HCT116 (cell line): Measurements from ENCODE around the gene LHPP. TPM values are rescaled to one million over a fixed set of nuclear protein-coding genes. Genes with fewer than 3 reads are reported as not detected.

ENCODE experiments used
- ATAC-seq: fragments of 200-7000 bp; cut with Tn5 transposase; 2 replicates; pipeline ENCODE4 v1.9.1; 2020; ENCODE audit warnings: mild to moderate bottlenecking, moderate library complexity
- BruUV-seq: library from RNA; stranded (reverse); fragments of 400-500 nt; replicated peaks from 2 replicates; lab custom pipeline; 2021; lab: Mats Ljungman, UMichigan
- CTCF ChIA-PET: fragments of 300-600 bp; sonication (Branson Sonifier 250); formaldehyde crosslinking; loops from one replicate; lab custom pipeline; 2021; ENCODE audit warnings: antibody characterized with exemption; lab: Charles Lee
- POLR2A ChIA-PET: fragments of 300-600, 350-600 bp; sonication (Branson Sonifier 250); formaldehyde crosslinking; loops from one replicate; lab custom pipeline; 2021; ENCODE audit warnings: antibody characterized with exemption; lab: Charles Lee
- RAD21 ChIA-PET, 2 experiments: fragments of 300-600 bp; sonication (Branson Sonifier 250); formaldehyde crosslinking; loops; one replicate each; lab custom pipeline; 2023; ENCODE audit warnings: low total read pairs in 2 of 2; ENCODE audit not compliant: uncharacterized antibody in 2 of 2, unreplicated experiment in 2 of 2, low non-redundant PET in 1 of 2; lab: Charles Lee
- DNase-seq: peaks from one replicate; pipeline ENCODE4 v3.0.0-alpha.2; 2010; ENCODE audit warnings: low read depth, low spot score
- H2AFZ ChIP-seq: fragments of 200-600 bp; shearing (Covaris generic), sonication (generic); 2 replicates; pipeline ENCODE4 v1.6.1; 2017; ENCODE audit warnings: low read depth, mixed run types, mixed read lengths, antibody characterized with exemption, low read length; ENCODE audit not compliant: poor library complexity, severe bottlenecking
- H3K27ac ChIP-seq: 2 replicates; pipeline ENCODE4 v1.5.1; 2012; ENCODE audit warnings: low read depth, low read length
- H3K27me3 ChIP-seq: fragments of 200-600 bp; sonication (generic); 2 replicates; pipeline ENCODE4 v1.6.1; 2016; ENCODE audit warnings: mixed run types, low read length, mixed read lengths; ENCODE audit not compliant: insufficient read depth
- H3K36me3 ChIP-seq, 2 experiments: fragments of 200-500 bp in 1 of 2; fragments of 200-600 bp in 1 of 2; sonication (Bioruptor generic) in 1 of 2; sonication (generic) in 1 of 2; 2 replicates each; pipeline versions ENCODE4 v1.5.1 to v1.6.1; 2014 to 2016; ENCODE audit warnings: low read length in 2 of 2, inconsistent platforms in 1 of 2, mixed read lengths in 1 of 2, mixed run types in 1 of 2; ENCODE audit not compliant: insufficient read depth in 2 of 2, control insufficient read depth in 1 of 2
- H3K4me1 ChIP-seq, 2 experiments: fragments of 200-600 bp in 1 of 2; sonication (generic) in 1 of 2; 2 replicates each; pipeline versions ENCODE4 v1.5.1 to v1.6.1; 2012 to 2017; ENCODE audit warnings: low read length in 2 of 2, inconsistent platforms in 1 of 2, mild to moderate bottlenecking in 1 of 2, mixed read lengths in 1 of 2, mixed run types in 1 of 2, moderate library complexity in 1 of 2; ENCODE audit not compliant: insufficient read depth in 2 of 2, control insufficient read depth in 1 of 2
- H3K4me2 ChIP-seq: fragments of 200-600 bp; sonication (generic); 2 replicates; pipeline ENCODE4 v1.6.1; 2017; ENCODE audit warnings: mixed run types, low read length, mixed read lengths
- H3K4me3 ChIP-seq, 2 experiments: fragments of 200-600 bp in 1 of 2; sonication (generic) in 1 of 2; replicated peaks in 1 of 2; 2 replicates each; pipeline ENCODE4 v1.5.1; 2011 to 2016; ENCODE audit warnings: low read length in 2 of 2, control low read depth in 1 of 2, low read depth in 1 of 2, mild to moderate bottlenecking in 1 of 2, mixed read lengths in 1 of 2, mixed run types in 1 of 2
- H3K79me2 ChIP-seq: fragments of 200-600 bp; sonication (generic); 2 replicates; pipeline ENCODE4 v1.6.1; 2017; ENCODE audit warnings: mild to moderate bottlenecking, mixed run types, low read length, moderate library complexity, mixed read lengths; ENCODE audit not compliant: insufficient read depth
- H3K9ac ChIP-seq: fragments of 200-600 bp; sonication (generic); 2 replicates; pipeline ENCODE4 v1.6.1; 2016; ENCODE audit warnings: low read length, mixed read lengths
- H3K9me2 ChIP-seq: fragments of 200-600 bp; sonication (generic), shearing (Covaris generic); 2 replicates; pipeline ENCODE4 v1.6.1; 2017; ENCODE audit warnings: mixed run types, mild to moderate bottlenecking, moderate library complexity; ENCODE audit not compliant: insufficient read depth
- H3K9me3 ChIP-seq, 2 experiments: fragments of 200-500 bp in 1 of 2; fragments of 200-600 bp in 1 of 2; sonication (Bioruptor generic) in 1 of 2; sonication (generic) in 1 of 2; 2 replicates each; pipeline ENCODE4 v1.6.1; 2014 to 2017; ENCODE audit warnings: low read length in 2 of 2, mixed read lengths in 2 of 2, inconsistent platforms in 1 of 2, low read depth in 1 of 2, mild to moderate bottlenecking in 1 of 2, mixed run types in 1 of 2, moderate library complexity in 1 of 2; ENCODE audit not compliant: control insufficient read depth in 1 of 2, insufficient read depth in 1 of 2
- H4K20me1 ChIP-seq: fragments of 200-600 bp; sonication (generic), shearing (Covaris generic); 2 replicates; pipeline ENCODE4 v1.6.1; 2017; ENCODE audit warnings: mixed run types, mild to moderate bottlenecking, moderate library complexity; ENCODE audit not compliant: insufficient read depth
- CBX3 ChIP-seq: IDR thresholded peaks from 2 replicates; pipeline ENCODE4 v1.6.1; 2012; ENCODE audit warnings: low read depth
- CEBPB ChIP-seq: IDR thresholded peaks from 2 replicates; pipeline ENCODE4 v1.6.1; 2012; ENCODE audit warnings: low read depth
- CTCF ChIP-seq, 3 experiments: fragments of 200-600 bp in 1 of 3; sonication (generic) in 1 of 3; IDR thresholded peaks in 2 of 3; conservative IDR thresholded peaks in 1 of 3; 2 replicates each; pipeline ENCODE4 v1.5.1; 2012 to 2017; ENCODE audit warnings: low read depth in 2 of 3, low read length in 2 of 3, antibody characterized with exemption in 1 of 3, borderline replicate concordance in 1 of 3, control low read depth in 1 of 3, mild to moderate bottlenecking in 1 of 3, mixed read lengths in 1 of 3, mixed run types in 1 of 3, moderate library complexity in 1 of 3; ENCODE audit not compliant: insufficient read depth in 1 of 3
- EGR1 ChIP-seq: IDR thresholded peaks from 2 replicates; pipeline ENCODE4 v1.6.1; 2012; ENCODE audit warnings: low read depth
- ELF1 ChIP-seq: IDR thresholded peaks from 2 replicates; pipeline ENCODE4 v1.6.1; 2012; ENCODE audit warnings: low read depth, borderline replicate concordance
- EZH2 ChIP-seq: fragments of 200-600 bp; sonication (generic); IDR thresholded peaks from 2 replicates; pipeline ENCODE4 v1.6.1; 2017; ENCODE audit warnings: antibody characterized with exemption, mixed run types
- EZH2phosphoT487 ChIP-seq: fragments of 200-600 bp; IDR thresholded peaks from 2 replicates; pipeline ENCODE4 v1.6.1; 2018; ENCODE audit warnings: antibody characterized with exemption, borderline replicate concordance
- FOSL1 ChIP-seq: IDR thresholded peaks from 2 replicates; pipeline ENCODE4 v1.6.1; 2012; ENCODE audit warnings: low read depth
- JUND ChIP-seq: IDR thresholded peaks from 2 replicates; pipeline ENCODE4 v1.6.1; 2012
- POLR2A ChIP-seq: IDR thresholded peaks from 2 replicates; pipeline ENCODE4 v1.7.0; 2011; ENCODE audit warnings: borderline replicate concordance; ENCODE audit not compliant: insufficient read depth, insufficient read length; ENCODE audit errors: extremely low read depth
- POLR2AphosphoS5 ChIP-seq: IDR thresholded peaks from 2 replicates; pipeline ENCODE4 v1.6.1; 2011; ENCODE audit warnings: mild to moderate bottlenecking, low read depth, low read length, moderate library complexity
- RAD21 ChIP-seq: IDR thresholded peaks from 2 replicates; pipeline ENCODE4 v1.6.1; 2012; ENCODE audit warnings: low read depth, mild to moderate bottlenecking
- SIN3A ChIP-seq: IDR thresholded peaks from 2 replicates; pipeline ENCODE4 v1.6.1; 2012; ENCODE audit warnings: low read depth
- SP1 ChIP-seq: IDR thresholded peaks from 2 replicates; pipeline ENCODE4 v1.6.1; 2012; ENCODE audit warnings: low read depth
- SRF ChIP-seq: IDR thresholded peaks from 2 replicates; pipeline ENCODE4 v1.6.1; 2012; ENCODE audit warnings: low read depth
- TCF7L2 ChIP-seq: IDR thresholded peaks from 2 replicates; pipeline ENCODE4 v1.7.0; 2011; ENCODE audit warnings: borderline replicate concordance, inconsistent platforms; ENCODE audit not compliant: insufficient read depth, insufficient read length; ENCODE audit errors: extremely low read depth
- ZFX ChIP-seq: fragments of 450-650 bp; IDR thresholded peaks from 2 replicates; pipeline ENCODE4 v1.6.1; 2017
- ZNF274 ChIP-seq: fragments of 200-500 bp; sonication (Bioruptor generic); IDR thresholded peaks from 2 replicates; pipeline ENCODE4 v1.6.1; 2014; ENCODE audit warnings: mild to moderate bottlenecking, low read depth, low read length, inconsistent platforms
- intact Hi-C: fragments of 100-400 bp; cut with micrococcal nuclease; formaldehyde crosslinking; loops from 2 replicates; pipeline ENCODE4 v1.10.0; 2022
- total RNA-seq: library from RNA; stranded (reverse); gene quantifications from one replicate; pipeline ENCODE4 v1.2.1, GENCODE V29; 2021; ENCODE audit not compliant: unreplicated experiment
- TF ChIP-seq, protein P1 (sequence below): IDR thresholded peaks from 2 replicates; pipeline ENCODE4 v1.6.1; 2012

Gene LHPP
- total RNA-seq, 1 experiment from 2014 or later, result 45.8 TPM

DNA sequence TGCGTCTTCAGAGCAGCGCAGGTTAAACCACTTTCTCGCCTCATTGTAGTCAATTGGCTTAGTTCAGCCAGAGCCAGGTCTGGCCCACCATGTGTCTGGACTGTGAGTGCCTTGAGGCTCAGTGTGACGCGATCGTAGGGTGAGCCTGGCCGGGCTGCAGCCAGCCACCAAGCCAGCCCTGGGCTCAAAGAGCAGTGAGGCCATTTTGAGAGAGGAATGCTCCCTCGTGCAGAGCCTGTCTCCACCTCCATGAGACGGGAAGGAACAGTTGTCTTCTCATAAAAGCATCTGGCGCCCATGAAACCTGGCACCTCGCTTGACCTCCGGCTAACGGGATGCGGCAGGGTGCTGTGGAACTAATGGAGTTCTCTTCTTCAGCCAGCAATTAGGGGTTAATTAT is 34.5 kb downstream of the LHPP start:
- Histone ChIP-seq H2AFZ (no peak overlapping the region), H3K4me3 (no peak overlapping the region), H3K27ac (no peak overlapping the region), H3K9ac (no peak overlapping the region), H3K9me2 (no peaks in the 10 kb centered on the region), H3K36me3 (peaks cover 0 to 9% of the 10 kb centered on the region in 2 experiments; a peak in 2 of 4 replicates), H3K4me1 (no peaks in the 10 kb centered on the region), H3K4me2 (no peak overlapping the region), H3K9me3 (peaks cover 0 to 4% of the 10 kb centered on the region in 2 experiments; a peak in 1 of 4 replicates), H3K79me2 (no peaks in the 10 kb centered on the region), H3K27me3 (no peaks in the 10 kb centered on the region), H4K20me1 (no peaks in the 10 kb centered on the region)
- POLR2A ChIA-PET, result no interaction called here
- no peak for DNase-seq
- TF ChIP-seq FOSL1, result no peak
- ATAC-seq, result no peak
- CTCF ChIA-PET, result no interaction called here
- intact Hi-C loops, result no loop called here
- RAD21 ChIA-PET, result no interaction called here
- no TSS peak for BruUV-seq

DNA sequence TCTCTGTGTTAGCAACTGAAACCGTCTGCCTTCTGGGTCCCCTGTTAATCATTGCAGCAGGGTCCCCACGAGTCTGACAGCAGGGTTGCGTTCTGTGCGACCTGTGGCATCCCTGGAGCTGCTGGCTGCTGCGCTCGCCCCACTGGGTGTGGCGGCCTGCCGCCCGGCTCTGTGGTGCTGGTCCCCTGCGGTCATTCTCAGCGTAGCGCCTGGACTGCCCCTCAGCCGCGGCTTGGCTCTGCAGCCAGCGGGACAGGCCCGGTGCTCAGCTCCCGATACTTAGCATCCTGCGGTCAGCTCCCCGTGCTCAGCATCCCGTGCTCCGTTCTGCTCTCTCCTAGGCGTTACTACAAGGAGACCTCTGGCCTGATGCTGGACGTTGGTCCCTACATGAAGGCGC is 35.0 kb downstream of the LHPP start:
- H3K27ac ChIP-seq, result no peak overlapping the region
- no peaks in the 10 kb centered on the region for H3K79me2 ChIP-seq
- H3K36me3 ChIP-seq, result peaks cover 0 to 9% of the 10 kb centered on the region in 2 experiments; a peak in 2 of 4 replicates
- ChIA-PET CTCF (no interaction called here), POLR2A (no interaction called here), RAD21 (no interaction called here)
- TF ChIP-seq CBX3 (no peak), ZFX (no peak), POLR2AphosphoS5 (no peak), EZH2phosphoT487 (no peak), FOSL1 (no peak), SIN3A (no peak), EZH2 (no peak), CEBPB (no peak), SP1 (no peak), TCF7L2 (no peak), CTCF (IDR thresholded peaks at IDR 0.05 in 2 of 3, conservative IDR thresholded peaks at IDR 0.05 in 1 of 3; ENCODE audit: borderline replicate concordance in 1 of 3, insufficient read depth in 1 of 3, low read depth in 2 of 3, low read length in 2 of 3) (no peak), JUND (no peak), ELF1 (no peak), POLR2A (no peak), RAD21 (no peak), SRF (no peak), EGR1 (no peak), ZNF274 (no peak)
- TF ChIP-seq, protein P1, sequence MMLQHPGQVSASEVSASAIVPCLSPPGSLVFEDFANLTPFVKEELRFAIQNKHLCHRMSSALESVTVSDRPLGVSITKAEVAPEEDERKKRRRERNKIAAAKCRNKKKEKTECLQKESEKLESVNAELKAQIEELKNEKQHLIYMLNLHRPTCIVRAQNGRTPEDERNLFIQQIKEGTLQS, result no peak
- ATAC-seq (no peak), DNase-seq (no peak)
- H2AFZ ChIP-seq, result no peak overlapping the region
- no peaks in the 10 kb centered on the region for H3K27me3 ChIP-seq
- peaks cover 0 to 4% of the 10 kb centered on the region in 2 experiments; a peak in 1 of 4 replicates for H3K9me3 ChIP-seq
- H3K4me2 ChIP-seq, result no peak overlapping the region
- H3K9ac ChIP-seq, result no peak overlapping the region
- H3K9me2 ChIP-seq, result no peaks in the 10 kb centered on the region
- intact Hi-C loops, result no loop called here
- no peak overlapping the region for H3K4me3 ChIP-seq
- no TSS peak for BruUV-seq
- H3K4me1 ChIP-seq, result no peaks in the 10 kb centered on the region
- no peaks in the 10 kb centered on the region for H4K20me1 ChIP-seq
